GM19238 (cell line): ENCODE measurements around the gene PET117.
"Not testable (repeated sequence)": the region's sequence is repeated elsewhere in the genome, so short reads cannot be mapped to it uniquely, and the experiment has no call there.

Source experiments
- DNase-seq: peaks from one replicate; pipeline ENCODE4 v3.0.0; 2011; ENCODE audit warnings: low spot score; ENCODE audit not compliant: insufficient read length

PET117 gene

DNA sequence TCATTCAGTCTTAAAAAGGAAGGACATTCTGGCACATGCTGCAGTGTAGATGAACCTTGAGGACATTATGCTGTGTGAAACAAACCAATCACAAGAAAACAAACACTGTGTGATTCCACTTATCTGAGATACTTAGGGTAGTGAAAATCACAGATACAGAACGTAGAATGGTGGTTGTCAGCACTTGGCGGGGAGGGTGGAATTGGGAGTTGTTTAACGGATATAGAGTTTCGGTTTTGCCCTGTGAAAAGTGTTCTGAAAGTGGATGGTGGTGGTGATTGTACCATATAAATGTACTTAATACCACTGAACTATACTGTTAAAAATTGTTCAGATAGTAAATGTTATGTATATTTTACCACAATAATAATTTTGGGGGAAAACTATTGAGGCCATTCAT is 18.4 kb downstream of the PET117 start:
- no peak for DNase-seq

DNA sequence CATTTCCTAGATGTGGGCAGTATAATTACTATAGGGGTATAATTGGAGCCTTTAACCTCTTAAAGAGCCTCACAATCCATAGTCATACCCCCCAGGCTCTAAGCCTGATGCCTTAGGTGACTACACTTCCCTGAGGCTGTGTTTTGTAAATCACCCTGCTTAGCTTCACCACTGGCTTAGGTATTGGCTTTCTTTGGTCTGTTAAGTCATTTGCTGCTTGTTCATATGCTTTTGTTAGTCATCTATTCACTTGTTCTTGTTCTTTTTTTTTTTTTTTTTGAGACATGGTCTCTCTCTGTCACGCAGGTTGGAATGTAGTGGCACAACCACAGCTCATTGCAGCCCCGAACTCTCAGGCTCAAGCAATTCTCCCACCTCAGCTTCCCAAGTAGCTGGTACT is 26.7 kb downstream of the PET117 start:
- DNase-seq = no peak

DNA sequence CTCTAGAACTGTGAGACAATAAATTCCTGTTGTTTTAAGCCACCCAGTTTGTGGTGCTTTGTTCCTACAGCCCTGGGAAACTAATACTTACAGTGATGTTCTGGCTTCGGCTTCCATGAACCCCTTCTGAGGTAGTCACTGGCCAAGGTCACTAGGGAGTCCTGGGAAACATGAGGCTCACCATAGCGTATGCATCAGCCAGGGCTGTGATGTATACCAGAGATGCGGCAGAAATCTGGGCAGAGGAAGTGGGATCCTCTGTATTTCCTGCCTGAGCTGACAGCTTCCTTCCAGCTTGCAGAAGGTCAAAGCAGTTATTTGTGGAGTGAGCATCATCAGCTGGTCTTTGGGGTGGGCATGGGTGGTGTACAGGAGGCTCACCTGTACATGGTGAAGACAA is 27.9 kb downstream of the PET117 start:
- DNase-seq = no peak

DNA sequence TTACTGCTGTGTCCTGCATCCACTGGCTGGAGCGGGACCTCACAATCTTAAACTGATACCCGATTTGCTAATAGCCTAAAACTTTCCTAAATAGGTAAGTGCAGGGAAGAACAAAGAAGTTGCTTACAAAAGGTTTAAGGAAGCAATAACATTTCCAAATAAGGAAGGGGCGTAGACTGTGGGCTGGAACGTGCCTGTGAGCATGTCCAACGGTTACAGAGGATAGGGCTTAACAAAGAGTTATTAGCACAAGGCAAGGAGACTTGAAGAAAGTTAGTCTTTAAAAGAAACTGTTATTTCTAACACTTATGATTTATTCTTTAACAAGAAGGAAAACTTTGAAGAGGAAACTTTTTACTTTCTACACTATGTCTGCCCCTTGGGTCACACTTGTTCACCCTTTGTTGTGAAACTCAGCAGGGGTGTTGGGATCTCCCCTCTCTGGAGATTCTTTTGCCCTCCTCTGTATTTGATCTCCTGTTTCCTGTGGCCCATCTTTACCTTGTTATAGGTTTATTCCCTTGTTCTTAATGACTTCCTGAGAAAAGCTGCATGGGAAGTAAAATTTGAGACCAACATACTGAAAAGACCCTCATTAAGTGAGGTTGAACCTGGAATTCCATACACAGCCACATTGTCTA is 28.7 kb downstream of the PET117 start:
- no peak for DNase-seq

DNA sequence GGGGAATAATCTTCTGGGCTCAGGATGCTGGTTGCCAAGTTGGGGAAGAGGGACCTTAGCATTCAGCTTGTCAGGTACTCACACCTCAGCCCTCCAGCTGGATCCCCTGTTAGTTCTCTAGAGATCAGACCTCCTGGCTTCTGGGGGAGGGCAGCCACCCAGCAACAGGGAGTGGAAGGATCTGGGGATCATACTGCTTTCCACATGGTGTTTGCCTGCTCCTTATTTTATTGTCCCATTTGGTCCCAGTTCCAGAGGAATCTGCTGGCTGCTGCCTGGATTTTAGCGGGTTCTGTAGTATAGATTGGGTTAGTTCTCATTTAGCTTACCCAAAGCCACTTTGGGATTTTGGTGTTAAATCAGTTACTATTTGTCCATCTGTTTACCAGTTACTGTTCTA is 29.3 kb downstream of the PET117 start:
- DNase-seq = no peak

DNA sequence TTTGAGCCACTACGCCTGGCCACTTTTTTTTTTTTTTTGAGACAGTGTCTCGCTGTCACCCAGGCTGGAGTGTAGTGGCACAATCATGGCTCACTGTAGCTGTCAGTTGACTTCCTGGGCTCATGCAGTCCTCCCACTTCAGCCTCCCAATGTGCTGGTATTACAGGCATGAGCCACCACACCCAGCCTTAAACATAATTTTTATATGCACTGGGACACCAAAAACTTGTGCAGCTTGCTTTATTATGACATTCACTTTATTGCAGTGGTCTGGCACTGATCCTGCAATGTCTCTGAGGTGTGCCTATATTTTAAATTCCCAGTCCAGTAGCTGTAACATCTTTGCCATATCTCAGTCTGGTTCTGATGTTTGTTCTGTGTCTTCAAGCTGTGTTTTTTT is 34.7 kb downstream of the PET117 start:
- no peak for DNase-seq

DNA sequence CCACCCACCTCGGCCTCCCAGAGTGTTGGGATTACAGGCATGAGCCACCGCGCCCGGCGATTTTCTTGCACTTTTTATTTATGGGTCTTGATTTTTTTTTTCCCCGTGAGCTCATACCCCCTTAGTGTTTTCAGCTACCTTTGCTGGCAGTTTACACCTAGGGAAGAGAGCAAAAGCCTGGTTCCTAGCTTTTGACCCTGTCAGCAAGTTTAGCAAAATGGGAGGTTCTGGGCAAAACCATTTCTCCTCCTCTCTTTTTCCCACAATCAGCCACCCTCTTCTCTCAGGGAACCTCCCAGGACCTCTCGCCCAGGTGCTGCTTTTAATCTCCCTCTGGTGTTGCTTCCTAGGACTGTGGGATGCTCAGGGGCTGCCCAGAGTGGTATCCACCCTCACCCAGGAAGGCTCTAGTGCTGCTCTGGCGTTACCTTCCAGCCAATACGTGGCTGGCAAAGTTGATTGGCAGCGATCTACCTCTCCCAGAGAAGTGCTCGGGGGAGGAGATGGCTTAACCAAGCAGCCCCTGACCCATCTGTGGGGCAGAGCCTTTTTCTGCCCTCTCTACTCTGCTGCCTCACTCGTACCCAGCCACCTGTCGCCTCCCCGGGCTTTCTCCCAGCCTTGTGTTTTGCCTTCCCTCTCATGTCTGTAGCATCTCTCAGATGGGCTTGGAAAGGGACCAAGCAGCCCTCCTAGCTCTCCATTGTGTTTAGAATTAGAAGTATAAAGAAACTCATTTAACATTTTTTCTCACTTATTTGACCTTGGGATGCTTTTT is 37.4 kb downstream of the PET117 start:
- DNase-seq = no peak

DNA sequence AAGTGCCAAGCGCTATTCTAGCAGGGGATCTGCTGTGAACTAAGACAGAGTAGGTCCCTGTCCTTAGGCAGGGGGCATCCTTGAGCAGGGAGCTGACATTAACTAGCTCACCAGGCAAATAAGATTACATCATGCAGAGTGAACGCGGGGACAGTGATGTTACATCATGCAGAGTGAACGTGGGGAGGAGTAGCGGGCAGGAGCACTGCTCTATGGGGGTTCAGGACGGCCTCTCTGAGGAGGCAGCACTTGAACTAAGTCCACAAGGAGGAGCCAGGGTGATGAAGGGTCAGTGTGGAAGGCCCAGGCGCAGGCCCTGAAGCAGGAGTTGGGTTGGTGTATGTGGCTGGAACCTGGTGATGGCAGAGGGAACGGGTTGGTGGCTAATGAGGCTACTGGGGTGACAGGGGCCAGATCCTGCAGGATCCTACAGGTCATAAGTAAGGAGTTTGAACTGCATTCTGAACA is 38.7 kb downstream of the PET117 start:
- DNase-seq = no peak

DNA sequence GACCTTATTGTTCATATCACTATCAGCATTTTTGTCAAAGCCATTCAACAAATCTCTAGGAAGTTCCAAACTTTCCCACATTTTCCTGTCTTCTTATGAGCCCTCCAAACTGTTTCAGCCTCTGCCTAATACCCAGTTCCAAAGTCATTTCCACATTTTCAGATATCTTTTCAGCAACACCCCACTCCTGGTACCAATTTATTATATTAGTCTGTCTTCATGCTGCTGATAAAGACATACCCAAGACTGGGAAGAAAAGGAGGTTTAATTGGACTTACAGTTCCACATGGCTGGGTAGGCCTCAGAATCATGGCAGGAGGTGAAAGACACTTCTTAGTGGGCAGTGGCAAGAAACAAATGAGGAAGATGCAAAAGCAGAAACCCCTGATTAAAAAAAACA is 42.7 kb downstream of the PET117 start:
- not testable (repeated sequence) for DNase-seq

DNA sequence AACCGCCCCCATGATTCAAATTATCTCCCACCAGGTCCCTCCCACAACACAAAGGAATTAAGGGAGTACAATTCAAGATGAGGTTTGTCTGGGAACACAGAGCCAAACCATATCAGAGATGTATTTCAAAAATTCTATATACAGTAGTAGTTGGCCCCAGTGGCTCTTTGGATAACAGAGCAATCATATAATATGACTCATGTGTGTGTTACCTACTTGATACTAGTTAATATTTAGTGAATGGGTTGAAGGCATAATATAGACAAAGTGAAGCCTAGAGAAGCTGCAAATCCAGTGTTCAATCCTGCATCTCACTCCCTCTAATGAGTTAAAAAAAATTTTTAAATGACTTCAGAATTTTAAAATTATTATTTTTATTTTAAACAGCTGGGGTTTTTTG is 43.2 kb downstream of the PET117 start:
- DNase-seq = no peak

DNA sequence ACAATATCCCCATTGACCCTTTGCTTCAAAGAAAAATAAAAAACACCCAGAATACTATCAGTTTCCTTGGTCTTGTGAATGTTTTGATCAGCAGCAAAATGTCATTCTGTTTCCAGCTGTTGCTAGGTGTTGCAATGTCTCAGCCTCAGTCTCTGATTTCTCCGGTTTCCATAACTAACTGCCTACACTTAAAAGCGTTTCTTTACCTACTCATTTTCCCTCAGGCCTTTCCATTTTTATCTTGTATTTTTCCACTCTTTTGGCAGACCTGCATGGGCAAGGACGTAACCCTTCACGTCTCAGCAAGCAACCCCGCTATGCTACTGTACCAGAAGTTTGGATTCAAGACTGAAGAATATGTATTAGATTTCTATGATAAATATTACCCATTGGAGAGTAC is 49.4 kb downstream of the PET117 start:
- DNase-seq = no peak

DNA sequence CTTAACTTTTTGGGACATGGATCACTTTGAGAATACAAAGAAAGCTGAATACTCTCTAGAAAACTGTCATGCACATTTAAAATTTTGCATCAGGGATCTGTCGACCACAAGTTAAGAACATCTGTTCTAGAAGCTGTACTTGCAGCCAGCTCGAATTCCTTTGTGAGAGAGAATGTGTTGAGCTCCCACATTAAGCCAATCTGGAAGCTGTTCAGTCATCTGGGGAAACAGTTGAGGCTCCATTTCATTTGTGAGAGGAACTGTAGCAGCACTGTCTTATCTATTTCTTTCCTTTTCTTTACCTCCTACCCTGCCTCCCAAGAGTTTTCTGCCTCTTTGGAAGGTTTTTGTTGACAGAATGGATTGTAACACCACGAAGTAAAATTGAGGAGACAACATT is 50.8 kb downstream of the PET117 start:
- DNase-seq = no peak

DNA sequence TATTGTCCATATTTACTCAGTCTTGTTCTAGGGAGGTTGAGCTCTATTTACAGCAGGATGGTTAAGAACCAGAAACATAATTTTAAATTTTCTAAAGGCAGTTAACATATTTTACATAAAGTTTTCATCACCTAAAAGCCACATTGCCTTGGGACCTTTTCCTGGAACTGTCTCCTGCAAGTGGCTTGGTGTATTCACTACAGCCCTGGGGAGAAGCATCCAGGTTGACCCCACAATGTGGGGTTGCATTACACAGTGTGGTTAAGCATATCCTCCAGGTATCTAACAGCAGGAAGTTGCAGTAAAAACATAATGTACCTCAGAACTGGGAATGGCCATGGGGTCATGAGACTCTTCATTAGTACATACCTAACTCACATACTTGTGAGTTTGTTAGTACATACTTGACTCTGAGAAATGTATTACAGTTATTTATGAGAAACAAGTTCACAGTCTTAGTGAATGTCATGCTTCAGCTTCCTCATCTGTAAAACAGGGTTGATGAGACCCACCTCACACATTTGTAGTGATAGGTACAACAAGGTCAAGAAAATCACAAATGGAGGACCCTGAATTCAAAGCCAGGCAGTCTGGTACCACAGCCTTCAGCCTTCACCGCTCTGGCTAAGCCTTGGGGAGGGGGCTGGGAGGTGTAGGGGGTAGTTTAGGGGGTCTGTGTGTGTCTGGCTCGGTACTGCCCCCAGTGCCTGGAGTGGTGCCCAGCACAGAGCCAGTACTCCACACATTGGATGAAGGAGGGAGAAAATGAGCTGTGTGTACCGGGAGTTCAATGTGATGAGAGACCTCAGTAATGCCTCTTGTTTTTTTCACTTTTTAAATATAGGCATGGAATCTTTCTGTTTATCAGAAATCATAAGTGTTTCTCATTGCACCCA is 52.9 kb downstream of the PET117 start:
- DNase-seq = no peak

DNA sequence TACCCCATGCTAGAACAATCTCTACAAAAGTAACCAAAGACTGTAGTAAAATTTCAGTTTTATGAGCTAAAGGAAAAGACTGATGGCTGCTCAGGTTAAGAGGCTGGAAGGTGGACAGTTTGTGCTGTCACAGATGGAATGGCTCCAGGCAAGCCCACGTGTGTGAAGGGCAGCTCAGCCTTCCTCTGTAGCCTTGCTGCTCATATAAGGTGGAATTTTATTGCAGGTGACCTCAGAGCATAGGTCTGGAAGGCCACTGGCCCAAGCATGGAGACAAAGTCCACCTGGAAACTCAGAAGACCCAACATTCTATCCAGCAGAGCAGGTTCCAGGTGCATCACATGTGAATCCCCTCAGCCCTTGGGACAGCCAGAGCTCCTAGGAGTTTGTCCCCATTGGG is 53.6 kb downstream of the PET117 start:
- DNase-seq = no peak
